Colonic mucosa (tissue), 4 donors: ENCODE results near the gene LRRC8C. TPM values are rescaled to one million over a fixed set of nuclear protein-coding genes. Genes with fewer than 3 reads are reported as not detected.

Experiments used
- DNase-seq: peaks from one replicate; pipeline ENCODE4 v3.0.0-alpha.2; 2020
- H3K27ac ChIP-seq: fragments of 200-600 bp; one replicate; pipeline ENCODE4 v1.8.0; 2021
- H3K27me3 ChIP-seq: fragments of 200-600 bp; one replicate; pipeline ENCODE4 v1.8.0; 2021
- H3K36me3 ChIP-seq: fragments of 200-600 bp; one replicate; pipeline ENCODE4 v1.8.0; 2021
- H3K4me1 ChIP-seq: fragments of 200-600 bp; one replicate; pipeline ENCODE4 v1.8.0; 2021; ENCODE audit warnings: mild to moderate bottlenecking
- H3K4me3 ChIP-seq: fragments of 200-600 bp; one replicate; pipeline ENCODE4 v1.8.0; 2021
- H3K9ac ChIP-seq, 2 donors: one replicate each; pipeline ENCODE4 v1.7.0; 2013; ENCODE audit warnings: control low read depth in 2 of 2, low read depth in 2 of 2, low read length in 2 of 2
- H3K9me3 ChIP-seq: fragments of 200-600 bp; one replicate; pipeline ENCODE4 v1.8.0; 2021
- intact Hi-C: fragments of 100-400 bp; cut with DNase I; formaldehyde crosslinking; loops from one replicate; pipeline ENCODE4 v1.14.1; 2022
- total RNA-seq, 2 donors: library from RNA; stranded (reverse); fragmentation: NEBNext Ultra II Directional in 1 of 2; extraction: Animal tissue kit (Norgen Biotek cat#: 25700) in 1 of 2; gene quantifications; one replicate each; pipeline ENCODE4 v1.2.1, GENCODE V29; 2021
- TF ChIP-seq, protein P1 (sequence below): fragments of 200-600 bp; IDR thresholded peaks from one replicate; pipeline ENCODE4 v1.8.0; 2022; ENCODE audit warnings: antibody characterized with exemption, mild to moderate bottlenecking
- donor health status: healthy.
- donor health status: DM: no; HTN: no; CAD: no.
- donor health status: DM: no; HTN: no; CAD: no.

The LRRC8C gene
- total RNA-seq, 2 donors from 2014 or later: 1.2 to 3.3 TPM

DNA sequence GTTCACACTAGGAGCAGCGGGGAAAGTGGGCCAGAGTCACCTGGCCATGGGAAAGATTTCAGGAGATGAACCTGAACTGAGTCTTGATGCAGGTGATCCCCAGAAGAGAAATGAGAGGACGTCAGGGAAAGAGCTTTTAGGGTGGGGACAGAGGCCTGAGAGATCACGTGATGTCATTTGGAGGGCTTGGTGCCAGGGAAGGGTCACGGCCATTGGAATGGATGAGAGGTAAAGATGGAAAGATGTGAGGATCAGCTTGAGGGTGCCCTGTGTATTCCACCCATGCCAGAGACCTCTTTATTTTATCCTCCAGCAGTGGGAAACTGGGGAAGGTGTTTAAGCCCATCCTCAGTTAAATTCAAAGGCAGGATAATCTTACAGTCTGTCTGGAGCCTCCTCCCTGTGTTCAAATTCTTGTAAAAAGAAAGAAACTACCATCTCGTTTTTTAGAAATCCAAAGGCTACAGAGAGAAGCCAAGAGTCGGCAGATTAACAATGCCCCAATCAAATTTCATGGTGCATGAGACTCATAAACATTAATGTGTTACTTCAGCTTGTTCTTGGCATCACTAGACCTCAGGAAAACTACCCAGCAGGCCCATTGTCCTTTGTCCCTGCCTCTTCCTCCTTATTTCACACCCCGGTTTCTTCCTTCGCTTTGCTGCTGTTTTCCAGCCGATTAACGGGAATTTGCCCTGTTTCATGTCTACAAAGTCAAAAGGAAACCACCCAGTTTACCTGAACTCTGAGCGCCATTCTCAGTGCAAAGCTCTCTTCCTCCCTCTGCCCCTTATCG, 94.8 kb downstream of the LRRC8C start:
- no peak for DNase-seq
- Histone ChIP-seq H3K27me3 (no peaks in the 10 kb centered on the region), H3K4me1 (no peaks in the 10 kb centered on the region), H3K36me3 (no peaks in the 10 kb centered on the region), H3K4me3 (no peak overlapping the region), H3K9ac (no peak overlapping the region), H3K27ac (no peak overlapping the region), H3K9me3 (no peaks in the 10 kb centered on the region)
- intact Hi-C loops: no loop called here
- TF ChIP-seq, protein P1, sequence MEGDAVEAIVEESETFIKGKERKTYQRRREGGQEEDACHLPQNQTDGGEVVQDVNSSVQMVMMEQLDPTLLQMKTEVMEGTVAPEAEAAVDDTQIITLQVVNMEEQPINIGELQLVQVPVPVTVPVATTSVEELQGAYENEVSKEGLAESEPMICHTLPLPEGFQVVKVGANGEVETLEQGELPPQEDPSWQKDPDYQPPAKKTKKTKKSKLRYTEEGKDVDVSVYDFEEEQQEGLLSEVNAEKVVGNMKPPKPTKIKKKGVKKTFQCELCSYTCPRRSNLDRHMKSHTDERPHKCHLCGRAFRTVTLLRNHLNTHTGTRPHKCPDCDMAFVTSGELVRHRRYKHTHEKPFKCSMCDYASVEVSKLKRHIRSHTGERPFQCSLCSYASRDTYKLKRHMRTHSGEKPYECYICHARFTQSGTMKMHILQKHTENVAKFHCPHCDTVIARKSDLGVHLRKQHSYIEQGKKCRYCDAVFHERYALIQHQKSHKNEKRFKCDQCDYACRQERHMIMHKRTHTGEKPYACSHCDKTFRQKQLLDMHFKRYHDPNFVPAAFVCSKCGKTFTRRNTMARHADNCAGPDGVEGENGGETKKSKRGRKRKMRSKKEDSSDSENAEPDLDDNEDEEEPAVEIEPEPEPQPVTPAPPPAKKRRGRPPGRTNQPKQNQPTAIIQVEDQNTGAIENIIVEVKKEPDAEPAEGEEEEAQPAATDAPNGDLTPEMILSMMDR: no peak

DNA sequence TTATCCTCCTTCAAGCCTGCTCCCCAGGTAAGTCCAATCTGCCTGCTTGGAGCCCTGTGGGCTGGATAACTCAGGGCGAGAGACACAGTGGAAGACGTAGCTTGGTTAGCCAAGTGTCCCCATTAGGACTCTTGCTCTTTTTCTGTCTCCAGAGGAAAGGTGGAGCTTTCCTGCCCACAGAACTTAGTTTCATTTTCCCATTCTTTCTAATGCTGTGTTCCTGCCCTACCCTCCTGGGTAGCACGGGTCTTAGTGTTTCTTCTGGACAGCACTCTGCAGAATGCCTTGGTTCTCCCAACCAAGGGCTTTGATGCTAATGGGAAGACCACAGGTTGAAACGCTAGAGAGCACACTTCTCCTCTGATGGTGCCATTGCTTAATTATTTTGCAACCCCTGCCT, 95.5 kb downstream of the LRRC8C start:
- TF ChIP-seq, protein P1: no peak
- no peaks in the 10 kb centered on the region for H3K27me3 ChIP-seq
- H3K36me3 ChIP-seq: no peaks in the 10 kb centered on the region
- H3K4me1 ChIP-seq: no peaks in the 10 kb centered on the region
- intact Hi-C loops: no loop called here
- no peak overlapping the region for H3K9ac ChIP-seq
- no peak overlapping the region for H3K27ac ChIP-seq
- no peak for DNase-seq
- H3K4me3 ChIP-seq: no peak overlapping the region
- no peaks in the 10 kb centered on the region for H3K9me3 ChIP-seq

GRCh38 chr1:89732206-89732605, 99.3 kb downstream of the LRRC8C start:
- no peak for DNase-seq
- intact Hi-C loops: no loop called here
- Histone ChIP-seq H3K36me3 (no peaks in the 10 kb centered on the region), H3K4me1 (no peaks in the 10 kb centered on the region), H3K4me3 (no peak overlapping the region), H3K9ac (no peak overlapping the region), H3K27me3 (no peaks in the 10 kb centered on the region), H3K27ac (no peak overlapping the region), H3K9me3 (no peaks in the 10 kb centered on the region)
- TF ChIP-seq, protein P1: no peak

GRCh38 chr1:89732643-89733222, 99.8 kb downstream of the LRRC8C start:
- no peaks in the 10 kb centered on the region for H3K36me3 ChIP-seq
- no peaks in the 10 kb centered on the region for H3K27me3 ChIP-seq
- H3K4me1 ChIP-seq: no peaks in the 10 kb centered on the region
- TF ChIP-seq, protein P1: no peak
- H3K4me3 ChIP-seq: no peak overlapping the region
- DNase-seq: no peak
- no peaks in the 10 kb centered on the region for H3K9me3 ChIP-seq
- H3K9ac ChIP-seq: no peak overlapping the region
- no peak overlapping the region for H3K27ac ChIP-seq
- intact Hi-C loops: no loop called here

DNA sequence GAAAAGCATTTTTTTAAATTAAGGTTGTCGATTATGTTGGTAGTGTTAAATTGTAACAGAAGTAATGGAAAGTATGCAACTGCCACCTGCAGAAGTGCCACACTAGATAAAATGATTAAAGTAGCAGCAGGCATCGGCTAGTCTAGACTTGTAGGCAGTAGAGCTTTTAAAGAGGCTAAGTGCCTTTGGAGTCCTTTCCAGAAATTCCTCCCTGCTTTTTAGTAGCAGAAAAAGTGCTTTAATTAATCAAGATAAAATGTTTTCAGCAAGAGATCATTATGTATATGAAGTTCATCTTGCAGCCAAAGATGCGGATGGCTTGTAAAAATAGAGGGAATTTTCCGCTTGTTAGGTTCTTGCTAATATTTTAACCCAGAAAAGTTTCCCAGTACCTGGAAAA, 100.8 kb downstream of the LRRC8C start:
- TF ChIP-seq, protein P1: no peak
- intact Hi-C loops: no loop called here
- H3K27ac ChIP-seq: no peak overlapping the region
- H3K4me1 ChIP-seq: no peaks in the 10 kb centered on the region
- H3K9ac ChIP-seq: no peak overlapping the region
- H3K4me3 ChIP-seq: no peak overlapping the region
- DNase-seq: no peak
- no peaks in the 10 kb centered on the region for H3K9me3 ChIP-seq
- H3K36me3 ChIP-seq: no peaks in the 10 kb centered on the region
- H3K27me3 ChIP-seq: no peaks in the 10 kb centered on the region
